ENCODE measurements around the gene TAF1L.
"Not testable (repeated sequence)": the region's sequence is repeated elsewhere in the genome, so short reads cannot be mapped to it uniquely, and the experiment has no call there.

TAF1L gene, protein sequence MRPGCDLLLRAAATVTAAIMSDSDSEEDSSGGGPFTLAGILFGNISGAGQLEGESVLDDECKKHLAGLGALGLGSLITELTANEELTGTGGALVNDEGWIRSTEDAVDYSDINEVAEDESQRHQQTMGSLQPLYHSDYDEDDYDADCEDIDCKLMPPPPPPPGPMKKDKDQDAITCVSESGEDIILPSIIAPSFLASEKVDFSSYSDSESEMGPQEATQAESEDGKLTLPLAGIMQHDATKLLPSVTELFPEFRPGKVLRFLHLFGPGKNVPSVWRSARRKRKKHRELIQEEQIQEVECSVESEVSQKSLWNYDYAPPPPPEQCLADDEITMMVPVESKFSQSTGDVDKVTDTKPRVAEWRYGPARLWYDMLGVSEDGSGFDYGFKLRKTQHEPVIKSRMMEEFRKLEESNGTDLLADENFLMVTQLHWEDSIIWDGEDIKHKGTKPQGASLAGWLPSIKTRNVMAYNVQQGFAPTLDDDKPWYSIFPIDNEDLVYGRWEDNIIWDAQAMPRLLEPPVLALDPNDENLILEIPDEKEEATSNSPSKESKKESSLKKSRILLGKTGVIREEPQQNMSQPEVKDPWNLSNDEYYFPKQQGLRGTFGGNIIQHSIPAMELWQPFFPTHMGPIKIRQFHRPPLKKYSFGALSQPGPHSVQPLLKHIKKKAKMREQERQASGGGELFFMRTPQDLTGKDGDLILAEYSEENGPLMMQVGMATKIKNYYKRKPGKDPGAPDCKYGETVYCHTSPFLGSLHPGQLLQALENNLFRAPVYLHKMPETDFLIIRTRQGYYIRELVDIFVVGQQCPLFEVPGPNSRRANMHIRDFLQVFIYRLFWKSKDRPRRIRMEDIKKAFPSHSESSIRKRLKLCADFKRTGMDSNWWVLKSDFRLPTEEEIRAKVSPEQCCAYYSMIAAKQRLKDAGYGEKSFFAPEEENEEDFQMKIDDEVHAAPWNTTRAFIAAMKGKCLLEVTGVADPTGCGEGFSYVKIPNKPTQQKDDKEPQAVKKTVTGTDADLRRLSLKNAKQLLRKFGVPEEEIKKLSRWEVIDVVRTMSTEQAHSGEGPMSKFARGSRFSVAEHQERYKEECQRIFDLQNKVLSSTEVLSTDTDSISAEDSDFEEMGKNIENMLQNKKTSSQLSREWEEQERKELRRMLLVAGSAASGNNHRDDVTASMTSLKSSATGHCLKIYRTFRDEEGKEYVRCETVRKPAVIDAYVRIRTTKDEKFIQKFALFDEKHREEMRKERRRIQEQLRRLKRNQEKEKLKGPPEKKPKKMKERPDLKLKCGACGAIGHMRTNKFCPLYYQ (N-terminal part only)

GRCh38 chr9:32635362-32635761 lies at the start of gene TAF1L:
TSS of gene TAF1L (minus strand) at chr9:32635669. CDS start at chr9:32635579, 90 bp downstream.
- no peak for DNase-seq

- no peak for DNase-seq
Observed at GRCh38 chr9:32681751-32682150, 46.3 kb upstream of the TAF1L start.

GRCh38 chr9:32677931-32678330 lies 42.5 kb upstream of the TAF1L start:
- DNase-seq, result no peak

DNA sequence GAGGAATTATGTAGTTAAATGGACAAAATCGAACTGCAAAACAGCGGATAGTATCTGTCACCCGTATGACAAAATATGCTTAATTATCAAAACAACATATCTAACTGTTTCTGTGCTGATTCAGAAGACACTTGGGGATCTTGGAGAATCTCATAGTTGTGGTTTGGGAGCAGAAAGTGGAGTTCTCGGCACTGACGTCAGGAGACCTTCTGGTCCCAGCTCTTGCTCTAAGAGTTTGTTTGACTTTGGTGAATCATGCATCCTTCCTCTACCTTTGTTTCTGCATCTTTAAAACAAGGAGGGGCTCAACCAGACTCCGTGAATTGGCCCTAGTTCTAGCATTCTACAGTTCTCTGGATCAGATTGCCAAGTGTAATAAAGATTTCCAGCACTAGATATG lies 37.0 kb upstream of the TAF1L start:
- DNase-seq, result no peak

DNA sequence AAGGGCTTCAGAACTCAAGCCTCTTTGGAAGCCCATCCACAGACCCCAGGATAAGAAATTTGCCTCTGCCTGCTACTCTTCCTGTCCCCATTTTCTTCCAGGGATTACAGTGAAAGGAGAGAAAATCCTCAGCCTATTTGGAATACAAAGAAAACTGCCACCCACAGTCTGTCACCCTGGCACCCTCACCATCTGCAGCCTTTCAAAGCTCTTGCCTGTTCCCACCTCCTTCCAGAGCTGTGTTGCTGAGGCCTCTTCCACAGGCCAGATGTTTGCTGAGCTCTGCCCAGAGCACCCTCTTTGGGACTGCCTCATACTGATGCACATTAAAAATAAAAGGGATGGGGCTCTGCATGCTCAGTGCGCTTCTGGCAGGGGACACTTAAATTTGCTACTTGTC lies 35.9 kb upstream of the TAF1L start:
- no peak for DNase-seq

- no peak for DNase-seq
Observed at GRCh38 chr9:32665101-32665500, 29.6 kb upstream of the TAF1L start.

GRCh38 chr9:32663741-32664140 lies 28.3 kb upstream of the TAF1L start:
- no peak for DNase-seq

DNA sequence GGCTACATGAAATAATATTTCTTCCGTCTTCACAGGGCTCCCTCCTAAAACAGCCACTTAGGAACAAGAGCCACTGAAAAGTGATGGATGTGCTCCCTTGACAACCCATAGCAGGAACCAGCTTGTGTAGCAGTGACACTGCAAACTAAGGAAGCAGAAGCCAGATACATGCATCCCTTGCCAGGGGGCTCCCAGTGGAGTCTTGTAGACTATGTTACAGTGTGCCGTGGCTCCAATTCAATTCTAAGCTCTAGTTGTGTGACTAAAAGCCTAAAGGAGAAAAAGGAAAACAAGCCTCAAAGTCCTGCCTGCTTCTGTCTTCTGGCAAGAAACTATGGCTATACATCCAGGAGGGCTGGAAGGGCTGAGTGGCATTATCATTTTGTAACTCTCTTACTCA lies 12.2 kb upstream of the TAF1L start:
- DNase-seq, result no peak

DNA sequence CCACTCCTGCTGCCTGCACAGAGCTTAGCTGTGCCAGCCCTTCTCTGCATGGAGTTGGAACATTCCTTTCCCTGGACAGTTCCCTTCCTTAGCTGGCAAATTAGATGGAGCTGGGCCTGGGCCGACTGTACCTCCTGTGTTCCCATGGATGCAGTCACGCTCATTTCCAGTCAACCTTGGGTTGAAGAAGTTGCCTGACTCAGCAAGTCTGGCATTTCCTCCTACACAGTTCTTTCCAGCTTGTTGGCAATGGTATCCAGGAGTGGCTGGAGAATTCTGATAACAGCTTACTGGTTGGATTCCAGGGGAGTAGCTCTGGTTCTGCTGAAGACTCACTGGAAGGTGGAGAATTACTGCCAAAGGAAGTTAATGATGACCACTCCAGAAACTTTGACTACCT lies 9.2 kb upstream of the TAF1L start:
- DNase-seq, result no peak

GRCh38 chr9:32633151-32633550 lies 2.3 kb downstream of the TAF1L start:
- DNase-seq, result not testable (repeated sequence)

DNA sequence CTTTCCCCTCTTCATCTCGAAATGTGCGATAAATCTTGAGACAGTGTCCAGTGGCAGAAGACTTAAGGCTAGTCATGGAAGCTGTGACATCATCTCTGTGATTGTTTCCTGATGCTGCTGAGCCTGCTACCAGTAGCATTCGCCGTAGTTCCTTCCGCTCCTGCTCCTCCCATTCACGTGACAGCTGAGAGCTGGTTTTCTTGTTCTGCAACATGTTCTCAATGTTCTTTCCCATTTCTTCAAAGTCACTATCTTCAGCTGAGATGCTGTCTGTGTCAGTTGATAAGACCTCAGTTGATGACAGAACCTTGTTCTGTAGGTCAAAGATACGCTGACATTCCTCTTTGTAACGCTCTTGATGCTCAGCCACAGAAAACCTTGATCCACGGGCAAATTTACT lies 3.5 kb downstream of the TAF1L start:
- no peak for DNase-seq

DNA sequence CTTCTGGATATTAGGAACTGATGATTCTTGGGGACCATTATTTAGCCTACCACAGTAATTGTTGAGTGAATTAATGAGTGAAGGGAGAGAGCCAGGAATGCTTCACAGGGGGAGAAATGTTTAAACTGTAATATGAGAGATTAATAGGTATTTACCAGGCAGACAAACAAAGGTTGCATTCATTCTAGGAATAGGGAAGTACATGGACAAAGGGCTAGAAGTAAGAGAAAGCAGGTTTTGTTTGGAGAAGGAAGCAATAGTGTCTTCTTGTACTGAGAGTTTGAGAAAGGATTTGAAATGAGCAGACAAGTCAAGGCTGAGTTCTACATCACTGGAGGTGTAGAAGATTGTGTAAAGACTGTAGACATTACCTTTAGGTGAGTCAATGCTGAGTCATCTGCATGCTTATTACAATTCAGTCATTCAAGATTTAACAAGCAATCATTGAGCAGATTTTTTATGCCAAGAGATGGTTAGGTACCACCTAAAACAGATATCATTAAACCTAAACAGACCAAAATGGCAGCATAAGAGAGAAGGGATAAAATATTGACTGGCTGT lies 8.0 kb downstream of the TAF1L start:
- no peak for DNase-seq

DNA sequence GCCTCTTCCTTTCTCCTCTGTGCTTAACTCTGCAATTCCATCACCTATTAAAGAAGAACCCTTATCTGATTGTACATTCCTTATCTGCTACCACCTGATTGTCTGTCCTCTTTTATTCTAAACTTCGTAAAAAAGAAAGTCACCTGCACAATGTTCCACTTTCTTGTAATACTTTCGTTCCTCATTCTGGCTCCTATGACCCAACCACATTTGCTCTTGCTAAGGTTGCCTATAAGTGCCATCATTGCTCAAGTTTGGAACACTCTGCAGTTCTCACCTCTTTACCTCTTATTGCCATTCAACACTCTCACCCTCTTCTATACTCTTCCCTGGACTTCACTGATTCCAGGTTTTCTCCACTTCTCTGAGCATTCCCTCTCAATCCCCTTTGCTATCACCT lies 10.1 kb downstream of the TAF1L start:
- DNase-seq, result no peak

DNA sequence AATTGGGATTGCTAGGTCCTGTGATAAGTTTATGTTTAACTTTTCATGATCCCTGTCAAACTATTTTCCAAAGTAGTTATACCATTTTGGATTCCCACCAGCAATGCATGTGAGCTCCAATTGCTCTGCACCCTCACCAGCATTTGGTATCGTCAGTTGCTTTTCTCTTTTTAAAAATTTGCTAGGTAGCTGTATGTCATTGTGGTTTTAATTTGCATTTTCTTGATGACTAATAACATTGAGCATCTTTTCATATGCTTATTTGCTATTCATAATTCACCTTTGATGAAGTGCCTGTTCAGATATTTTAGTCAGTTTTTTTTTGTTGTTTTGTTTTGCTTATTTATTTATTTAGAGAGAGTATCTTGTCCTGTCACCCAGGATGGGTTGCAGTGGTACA lies 12.5 kb downstream of the TAF1L start:
- no peak for DNase-seq

DNA sequence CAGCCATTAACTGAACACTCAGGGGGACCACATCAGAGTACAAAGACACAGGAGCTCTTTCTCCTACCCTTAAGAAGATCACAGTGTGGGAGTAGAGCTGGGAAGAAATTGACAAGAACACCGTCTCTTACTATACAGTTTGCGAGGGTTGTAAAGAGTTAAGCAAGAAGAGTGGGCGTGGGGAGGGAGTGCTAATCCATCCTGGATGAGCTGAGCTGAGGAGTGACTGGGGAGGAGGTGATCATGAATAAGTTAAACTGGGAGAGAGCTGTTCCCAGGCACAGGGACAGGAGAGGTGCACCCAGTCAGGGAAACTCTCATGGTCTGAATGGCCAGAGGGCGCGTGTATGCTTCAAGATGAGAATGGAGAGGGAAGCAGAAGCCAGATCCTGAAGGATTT lies 17.2 kb downstream of the TAF1L start:
- DNase-seq, result no peak

DNA sequence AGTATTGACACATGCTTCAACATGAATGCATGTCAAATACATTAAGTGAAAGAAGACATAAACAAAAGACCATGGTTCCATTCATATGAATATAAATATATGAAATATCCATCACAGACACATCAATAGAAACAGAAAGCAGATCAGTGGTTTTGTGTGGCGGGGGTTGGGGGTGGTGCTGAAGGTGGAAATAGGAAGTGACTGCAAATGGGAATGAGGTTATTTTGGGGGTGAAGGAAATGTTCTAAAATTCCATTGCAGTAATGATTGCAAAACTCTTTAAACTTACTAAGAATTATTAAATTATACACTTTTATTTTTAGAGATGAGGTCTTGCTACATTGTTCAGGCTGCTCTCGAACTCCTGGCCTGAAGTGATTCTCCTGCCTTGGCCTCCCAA lies 28.7 kb downstream of the TAF1L start:
- DNase-seq, result no peak

- DNase-seq, result no peak
Observed at GRCh38 chr9:32603914-32604852, 31.3 kb downstream of the TAF1L start.

GRCh38 chr9:32599021-32599420 lies 36.4 kb downstream of the TAF1L start:
- DNase-seq, result not testable (repeated sequence)

DNA sequence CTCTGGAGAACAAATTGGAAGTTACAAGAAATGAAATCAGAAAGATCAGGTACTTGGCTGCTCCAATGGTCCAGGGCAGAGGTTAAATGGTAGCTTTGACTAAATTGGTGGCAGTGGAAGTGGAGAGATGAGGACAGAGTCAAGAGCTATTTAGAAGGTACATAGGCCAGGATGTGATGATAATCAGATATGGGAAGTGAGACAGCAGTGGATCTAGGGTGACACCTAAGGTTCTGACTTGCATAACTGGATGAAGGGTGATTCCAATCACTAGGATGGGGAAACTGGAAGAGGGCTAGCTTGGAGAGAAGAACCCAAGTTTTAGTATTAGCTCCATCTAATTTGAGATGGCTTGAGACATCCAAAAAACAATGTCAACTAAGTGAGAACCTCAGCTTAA lies 38.5 kb downstream of the TAF1L start:
- no peak for DNase-seq

DNA sequence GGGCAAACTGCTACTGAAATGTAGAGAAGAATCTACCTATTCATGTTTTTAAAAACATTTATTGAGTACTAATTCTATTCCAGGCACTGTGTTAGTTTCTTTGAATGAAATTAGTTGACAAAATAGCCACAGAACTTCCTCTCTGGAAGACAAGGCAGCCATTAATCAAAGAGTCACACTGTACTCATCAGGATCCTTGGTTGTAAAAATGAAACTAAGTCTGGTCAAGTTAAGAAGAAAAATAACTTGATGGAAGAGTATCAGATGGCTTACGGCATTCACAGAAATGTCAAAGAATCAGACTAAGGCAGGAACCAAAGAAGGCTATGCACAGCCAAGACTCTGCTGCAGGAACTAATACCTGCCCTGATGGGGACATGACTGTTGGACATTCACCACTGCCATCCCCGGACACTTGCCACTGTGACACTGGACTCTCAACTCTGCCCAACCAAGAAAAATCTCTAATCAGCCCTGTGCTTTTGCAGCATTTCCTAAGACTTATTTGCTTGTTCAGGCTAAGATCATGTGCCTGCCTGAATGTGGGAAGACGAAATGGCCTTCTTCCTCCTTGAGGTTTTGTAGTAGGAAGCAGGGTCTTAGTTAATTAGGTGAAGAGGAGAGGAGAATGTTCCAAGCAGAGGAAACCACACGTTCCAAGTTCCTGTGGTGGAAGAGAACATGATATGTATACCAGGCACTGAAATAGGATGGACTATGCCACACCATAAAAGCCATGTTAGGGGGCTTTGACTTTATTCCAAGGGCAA lies 39.2 kb downstream of the TAF1L start:
- DNase-seq, result no peak

GRCh38 chr9:32590898-32591297 lies 44.6 kb downstream of the TAF1L start:
- no peak for DNase-seq
